GM23248 (cell line): ENCODE results near the gene SCTR. TPM values are rescaled to one million over a fixed set of nuclear protein-coding genes. Genes with fewer than 3 reads are reported as not detected.

ENCODE experiments used
- DNase-seq: peaks from one replicate; pipeline ENCODE4 v3.0.0-alpha.2; 2015
- H2AFZ ChIP-seq: fragments of 200-600 bp; sonication (generic); 2 replicates; pipeline ENCODE4 v1.6.1; 2016; ENCODE audit warnings: antibody characterized with exemption
- H3F3A ChIP-seq: fragments of 200-600 bp; sonication (generic); 2 replicates; pipeline ENCODE4 v1.6.1; 2016; ENCODE audit warnings: mild to moderate bottlenecking, antibody characterized with exemption, mixed run types; ENCODE audit not compliant: insufficient read depth
- H3K27ac ChIP-seq: fragments of 200-600 bp; sonication (generic); 2 replicates; pipeline ENCODE4 v1.5.1; 2016; ENCODE audit warnings: mild to moderate bottlenecking
- H3K27me3 ChIP-seq: fragments of 200-600 bp; sonication (generic); replicated peaks from 2 replicates; pipeline ENCODE4 v1.6.1; 2016; ENCODE audit warnings: mild to moderate bottlenecking; ENCODE audit not compliant: insufficient read depth
- H3K36me3 ChIP-seq: fragments of 200-600 bp; sonication (generic); 2 replicates; pipeline ENCODE4 v1.6.1; 2016; ENCODE audit warnings: low read depth, mild to moderate bottlenecking
- H3K4me1 ChIP-seq: fragments of 200-600 bp; sonication (generic); 2 replicates; pipeline ENCODE4 v1.6.1; 2016; ENCODE audit warnings: mild to moderate bottlenecking; ENCODE audit not compliant: insufficient read depth
- H3K4me2 ChIP-seq: fragments of 200-600 bp; sonication (generic); one replicate; pipeline ENCODE4 v1.6.1; 2016; ENCODE audit warnings: mild to moderate bottlenecking; ENCODE audit not compliant: unreplicated experiment
- H3K4me3 ChIP-seq: fragments of 200-600 bp; sonication (generic); 2 replicates; pipeline ENCODE4 v1.5.1; 2016; ENCODE audit warnings: mild to moderate bottlenecking
- H3K79me2 ChIP-seq: fragments of 200-600 bp; sonication (generic); 2 replicates; pipeline ENCODE4 v1.6.1; 2016; ENCODE audit warnings: mild to moderate bottlenecking; ENCODE audit not compliant: insufficient read depth
- H3K9ac ChIP-seq: fragments of 200-600 bp; sonication (generic); 2 replicates; pipeline ENCODE4 v1.6.1; 2016; ENCODE audit warnings: mild to moderate bottlenecking
- H3K9me2 ChIP-seq: fragments of 200-600 bp; sonication (generic); 2 replicates; pipeline ENCODE4 v1.6.1; 2016; ENCODE audit warnings: mixed run types, mild to moderate bottlenecking, moderate library complexity; ENCODE audit not compliant: insufficient read depth
- H3K9me3 ChIP-seq: fragments of 200-600 bp; sonication (generic); one replicate; pipeline ENCODE4 v1.6.1; 2017; ENCODE audit warnings: low read depth
- H4K20me1 ChIP-seq: fragments of 200-600 bp; sonication (generic); 2 replicates; pipeline ENCODE4 v1.6.0; 2016; ENCODE audit not compliant: insufficient read depth
- EZH2 ChIP-seq: fragments of 200-600 bp; sonication (generic); IDR thresholded peaks from 2 replicates; pipeline ENCODE4 v1.6.1; 2018; ENCODE audit warnings: antibody characterized with exemption, mild to moderate bottlenecking; ENCODE audit not compliant: insufficient read depth, poor library complexity, severe bottlenecking
- EZH2phosphoT487 ChIP-seq: fragments of 200-600 bp; sonication (generic); IDR thresholded peaks from 2 replicates; pipeline ENCODE4 v1.6.1; 2018; ENCODE audit warnings: antibody characterized with exemption, moderate library complexity, mild to moderate bottlenecking, low read depth; ENCODE audit not compliant: insufficient read depth
- WGBS, 2 experiments: methylation state at CpG; one replicate each; pipeline ENCODE4 v1.1.6; 2015 to 2017; ENCODE audit warnings: low lambda C conversion rate in 2 of 2, low coverage in 1 of 2; ENCODE audit errors: missing lambda C conversion rate in 2 of 2; 5-methylcytosine and 5-hydroxymethylcytosine counted together
- in situ Hi-C: fragments of 300-500 bp; cut with MboI; formaldehyde crosslinking; loops from 2 replicates; pipeline ENCODE4 v1.15.0; 2020
- polyA plus RNA-seq: library from polyadenylated mRNA; unstranded; fragments of >200 nt; fragmentation: Nextera tagmentation; extraction: Ambion mirVana; gene quantifications from 2 replicates; pipeline ENCODE4 v1.2.1, GENCODE V29; 2016
- total RNA-seq: library from RNA; depleted of rRNA; stranded (reverse); fragments of >200 nt; shearing (Covaris generic); gene quantifications from 2 replicates; pipeline ENCODE4 v1.2.3, GENCODE V29; 2014

Gene SCTR
- total and polyA plus RNA-seq, 2 experiments from 2014 or later, result not detected

GRCh38 chr2:119475857-119476244 is 48.4 kb downstream of the SCTR start:
- Histone ChIP-seq H3K9me2 (no peaks in the 10 kb centered on the region), H3K4me2 (no peak overlapping the region), H2AFZ (no peak overlapping the region), H3K27me3 (peaks cover 5% of the 10 kb centered on the region), H3K9me3 (no peaks in the 10 kb centered on the region), H3K79me2 (no peaks in the 10 kb centered on the region), H3F3A (no peaks in the 10 kb centered on the region), H3K27ac (no peak overlapping the region), H4K20me1 (no peaks in the 10 kb centered on the region), H3K4me1 (no peaks in the 10 kb centered on the region), H3K36me3 (no peaks in the 10 kb centered on the region), H3K9ac (no peak overlapping the region), H3K4me3 (no peak overlapping the region)
- no peak for DNase-seq
- in situ Hi-C loops, result no loop called here
- TF ChIP-seq EZH2 (no peak), EZH2phosphoT487 (no peak)
- WGBS, 2 experiments, result 21 to 26% methylated on average over 6 of the region's 6 CpGs

- H3K27me3 ChIP-seq, result peaks cover 5% of the 10 kb centered on the region
- no peaks in the 10 kb centered on the region for H3K36me3 ChIP-seq
- H3K9me2 ChIP-seq, result no peaks in the 10 kb centered on the region
- no peak for DNase-seq
- no peaks in the 10 kb centered on the region for H3K9me3 ChIP-seq
- H3K27ac ChIP-seq, result no peak overlapping the region
- no peaks in the 10 kb centered on the region for H3K4me1 ChIP-seq
- TF ChIP-seq EZH2 (no peak), EZH2phosphoT487 (no peak)
- no peaks in the 10 kb centered on the region for H3K79me2 ChIP-seq
- H2AFZ ChIP-seq, result no peak overlapping the region
- H4K20me1 ChIP-seq, result no peaks in the 10 kb centered on the region
- H3K9ac ChIP-seq, result no peak overlapping the region
- no peak overlapping the region for H3K4me2 ChIP-seq
- in situ Hi-C loops, result no loop called here
- no peaks in the 10 kb centered on the region for H3F3A ChIP-seq
- WGBS, 2 experiments, result 61 to 66% methylated on average over 9 of the region's 9 CpGs
- H3K4me3 ChIP-seq, result no peak overlapping the region
Observed at GRCh38 chr2:119475225-119475856, 48.9 kb downstream of the SCTR start.

- no peaks in the 10 kb centered on the region for H3K4me1 ChIP-seq
- H3K36me3 ChIP-seq, result no peaks in the 10 kb centered on the region
- H3K4me3 ChIP-seq, result no peak overlapping the region
- no peak overlapping the region for H3K27ac ChIP-seq
- H4K20me1 ChIP-seq, result no peaks in the 10 kb centered on the region
- no peak for DNase-seq
- in situ Hi-C loops, result loop anchor here (5.0 kb wide), 1 partner anchor 67 kb away; no protein-coding TSS in a partner anchor
- H3K4me2 ChIP-seq, result no peak overlapping the region
- no peaks in the 10 kb centered on the region for H3K9me3 ChIP-seq
- peaks cover 5% of the 10 kb centered on the region for H3K27me3 ChIP-seq
- no peak overlapping the region for H2AFZ ChIP-seq
- 74 to 77% methylated on average over 17 of the region's 17 CpGs for WGBS, 2 experiments
- no peaks in the 10 kb centered on the region for H3K79me2 ChIP-seq
- H3F3A ChIP-seq, result no peaks in the 10 kb centered on the region
- no peak overlapping the region for H3K9ac ChIP-seq
- no peaks in the 10 kb centered on the region for H3K9me2 ChIP-seq
- TF ChIP-seq EZH2, result no peak
- no peak for TF ChIP-seq EZH2phosphoT487
Observed at GRCh38 chr2:119474371-119475224, 49.7 kb downstream of the SCTR start.

- H3K27me3 ChIP-seq, result peaks cover 5% of the 10 kb centered on the region
Observed at GRCh38 chr2:119473621-119474370, 50.5 kb downstream of the SCTR start.

More at GRCh38 chr2:119473621-119474370, 50.5 kb downstream of the SCTR start:
- no peak overlapping the region for H3K27ac ChIP-seq
- WGBS, 2 experiments, result 73 to 79% methylated on average over 16 of the region's 16 CpGs
- TF ChIP-seq EZH2 (no peak), EZH2phosphoT487 (no peak)
- H4K20me1 ChIP-seq, result no peaks in the 10 kb centered on the region
- no peak overlapping the region for H3K9ac ChIP-seq
- in situ Hi-C loops, result loop anchor here (5.0 kb wide), 1 partner anchor 66 kb away; no protein-coding TSS in a partner anchor
- no peaks in the 10 kb centered on the region for H3F3A ChIP-seq
- no peaks in the 10 kb centered on the region for H3K9me3 ChIP-seq
- H2AFZ ChIP-seq, result no peak overlapping the region
- H3K4me2 ChIP-seq, result no peak overlapping the region
- H3K79me2 ChIP-seq, result no peaks in the 10 kb centered on the region
- 0 out of 2 replicates have a peak, but pooled peaks cover 1% of the 10 kb centered on the region for H3K4me1 ChIP-seq
- DNase-seq, result no peak
- no peak overlapping the region for H3K4me3 ChIP-seq
- H3K36me3 ChIP-seq, result no peaks in the 10 kb centered on the region
- H3K9me2 ChIP-seq, result no peaks in the 10 kb centered on the region
